HG02970 (cell line): Measurements from ENCODE around the gene ACSS1.

Experiments used
- ATAC-seq: cut with Tn5 transposase; IDR thresholded peaks from one replicate; pipeline ENCODE4 v1.9.1; 2021; ENCODE audit warnings: mild to moderate bottlenecking, moderate library complexity, moderate number of reproducible peaks; ENCODE audit not compliant: unreplicated experiment, low FRiP score

The ACSS1 gene

DNA sequence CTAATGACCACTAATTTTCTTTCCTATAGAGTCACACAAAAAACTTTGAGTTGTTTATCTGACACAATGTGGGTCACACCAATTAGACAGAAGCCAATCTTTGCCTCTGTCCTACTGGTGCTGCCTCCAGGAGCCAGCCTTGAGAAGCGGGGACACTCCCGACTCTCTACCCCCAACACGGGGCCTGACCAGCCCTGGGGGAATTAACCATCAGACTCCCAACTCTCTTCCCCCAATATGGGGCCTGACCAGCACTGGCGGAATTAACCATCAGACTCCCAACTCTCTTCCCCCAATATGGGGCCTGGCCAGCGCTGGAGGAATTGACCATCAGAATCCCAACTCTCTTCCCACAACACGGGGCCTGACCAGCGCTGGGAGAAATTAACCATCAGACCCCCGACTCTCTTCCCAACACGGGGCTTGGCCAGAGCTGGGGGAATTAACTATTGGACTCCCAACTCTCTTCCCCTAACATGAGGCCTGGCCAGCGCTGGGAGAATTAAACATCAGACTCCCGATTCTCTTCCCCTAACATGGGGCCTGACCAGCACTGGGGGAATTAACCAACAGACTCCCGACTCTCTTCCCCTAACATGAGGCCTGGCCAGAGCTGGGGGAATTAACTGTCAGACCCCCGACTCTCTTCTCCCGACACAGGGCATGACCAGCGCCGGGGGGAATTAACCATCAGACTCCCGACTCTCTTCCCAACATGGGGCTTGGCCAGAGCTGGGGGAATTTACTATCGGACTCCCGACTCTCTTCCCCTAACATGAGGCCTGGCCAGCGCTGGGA, 96.4 kb downstream of the ACSS1 start:
- ATAC-seq: no peak

- no peak for ATAC-seq
Observed at GRCh38 chr20:24960861-24961260, 97.1 kb downstream of the ACSS1 start.

GRCh38 chr20:24960302-24960801, 97.6 kb downstream of the ACSS1 start:
- ATAC-seq: no peak

DNA sequence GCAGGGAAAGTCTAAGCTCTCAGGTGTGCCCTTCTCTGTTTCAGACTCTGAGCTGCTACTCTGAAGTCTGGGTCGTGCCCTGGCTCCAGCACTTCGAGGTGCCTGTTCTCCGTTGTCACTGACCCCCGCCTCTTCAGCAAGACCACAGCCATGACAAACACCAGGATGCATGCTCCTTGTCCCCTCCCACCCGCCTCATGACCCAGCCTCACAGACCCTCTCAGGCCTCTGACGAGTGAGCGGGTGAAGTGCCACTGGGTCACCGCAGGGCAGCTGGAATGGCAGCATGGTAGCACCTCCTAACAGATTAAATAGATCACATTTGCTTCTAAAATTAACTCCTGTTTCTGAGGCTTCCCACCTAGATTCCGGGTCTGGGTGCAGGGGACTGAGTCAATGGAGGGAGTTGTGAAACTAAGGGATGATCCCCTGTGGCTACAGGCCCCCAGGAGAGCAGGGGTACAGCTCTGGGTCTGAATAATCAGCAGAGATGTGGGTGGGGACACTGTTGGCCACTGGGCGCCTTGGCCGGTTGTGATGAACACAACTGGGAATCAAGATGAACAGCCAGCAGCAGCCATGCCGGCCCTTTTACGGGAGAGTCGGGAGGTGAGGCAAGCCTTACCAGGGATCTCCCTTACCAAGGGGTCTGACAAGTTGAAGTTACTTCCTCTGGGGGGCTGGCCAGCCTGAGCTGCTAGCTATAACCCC, 98.2 kb downstream of the ACSS1 start:
- no peak for ATAC-seq

DNA sequence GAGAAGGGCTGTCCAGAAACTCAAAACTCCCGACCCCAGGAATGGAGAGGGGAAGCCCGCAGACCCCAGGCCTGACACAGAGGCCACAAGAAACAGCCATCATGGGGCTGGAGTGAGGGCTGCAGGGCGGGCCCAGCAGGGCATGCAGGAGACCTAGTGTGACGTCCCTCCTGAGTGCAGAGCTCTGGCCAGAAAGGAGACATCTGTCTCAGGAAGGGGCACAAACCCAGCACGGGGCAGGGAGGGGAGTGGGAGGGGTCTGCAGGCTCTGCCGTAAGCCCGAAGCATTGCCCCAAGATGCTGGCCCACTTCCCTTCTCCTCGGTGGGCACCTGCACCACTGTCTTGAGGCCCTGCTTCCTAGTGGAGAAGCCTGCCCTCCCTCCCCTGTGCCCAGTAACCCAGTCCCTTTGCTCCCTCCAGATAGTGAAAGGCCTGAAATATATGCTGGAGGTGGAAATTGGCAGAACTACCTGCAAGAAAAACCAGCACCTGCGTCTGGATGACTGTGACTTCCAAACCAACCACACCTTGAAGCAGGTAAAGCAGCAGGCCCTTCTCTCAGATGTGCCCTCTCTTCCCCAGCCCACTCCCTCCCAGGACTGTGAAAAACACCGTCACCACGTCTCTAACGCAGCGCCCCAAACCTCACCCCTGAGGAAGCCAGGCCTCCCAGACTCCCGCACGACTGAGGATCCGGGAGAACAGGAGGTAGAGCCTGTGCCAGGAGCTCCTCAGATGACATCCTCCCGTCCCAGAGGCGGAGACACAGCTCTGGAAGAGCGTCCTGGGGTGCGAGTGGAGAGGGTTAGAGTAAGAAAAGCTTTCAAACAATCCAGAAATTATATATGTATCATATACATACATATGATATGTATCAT, 99.2 kb downstream of the ACSS1 start:
- no peak for ATAC-seq

- ATAC-seq: no peak
Observed at GRCh38 chr20:24957326-24958016, 100.5 kb downstream of the ACSS1 start.
